Measurements from ENCODE around the gene FAM184B. TPM values are rescaled to one million over a fixed set of nuclear protein-coding genes. Genes with fewer than 3 reads are reported as not detected.

The FAM184B gene
- total RNA-seq, 1 donor from 2014 or later = 0.17 TPM

DNA sequence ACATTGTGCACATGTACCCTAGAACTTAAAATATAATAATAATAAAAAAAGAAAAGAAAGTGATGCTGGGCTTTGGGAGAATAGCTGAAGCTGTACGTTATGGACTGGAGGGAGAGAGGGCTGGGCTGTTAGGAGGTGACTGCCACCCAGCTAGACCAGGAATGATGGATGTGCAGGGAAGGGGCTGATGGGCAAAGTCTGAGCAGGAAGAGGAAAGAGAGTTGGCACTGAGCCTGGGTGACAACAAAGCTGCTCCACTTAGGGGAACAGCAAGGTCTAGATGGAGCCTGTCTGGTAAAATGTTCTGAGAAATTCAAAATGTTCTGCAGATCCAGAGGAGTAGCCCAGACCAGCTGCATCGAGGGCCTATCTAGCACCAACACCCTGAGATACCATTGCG, 134.7 kb downstream of the FAM184B start:
- Mint-ChIP-seq H3K27me3 (no peaks in the 10 kb centered on the region), H3K4me3 (ENCODE audit: low read depth) (no peak overlapping the region), H3K4me1 (ENCODE audit: low read depth) (no peaks in the 10 kb centered on the region), H3K27ac (no peak overlapping the region), H3K9me3 (ENCODE audit: low read depth) (peaks cover 13% of the 10 kb centered on the region), H3K36me3 (ENCODE audit: insufficient read depth) (peaks cover 12% of the 10 kb centered on the region)
- no peak for TF ChIP-seq CTCF (IDR thresholded peaks at IDR 0.05; ENCODE audit: unreplicated experiment)
- DNase-seq (ENCODE audit: low spot score, unreplicated experiment) = no peak

GRCh38 chr4:17642398-17642783, 139.0 kb downstream of the FAM184B start:
- no peak for TF ChIP-seq CTCF (IDR thresholded peaks at IDR 0.05; ENCODE audit: unreplicated experiment)
- no peak overlapping the region for H3K4me3 Mint-ChIP-seq (ENCODE audit: low read depth)
- no peaks in the 10 kb centered on the region for H3K4me1 Mint-ChIP-seq (ENCODE audit: low read depth)
- peaks cover 10% of the 10 kb centered on the region for H3K9me3 Mint-ChIP-seq (ENCODE audit: low read depth)
- no peak overlapping the region for H3K27ac Mint-ChIP-seq
- H3K36me3 Mint-ChIP-seq (ENCODE audit: insufficient read depth) = peaks cover 16% of the 10 kb centered on the region
- no peaks in the 10 kb centered on the region for H3K27me3 Mint-ChIP-seq
- DNase-seq (ENCODE audit: low spot score, unreplicated experiment) = no peak

- no peak overlapping the region for H3K4me3 Mint-ChIP-seq (ENCODE audit: low read depth)
- no peaks in the 10 kb centered on the region for H3K27me3 Mint-ChIP-seq
- H3K27ac Mint-ChIP-seq = no peak overlapping the region
- peaks cover 10% of the 10 kb centered on the region for H3K9me3 Mint-ChIP-seq (ENCODE audit: low read depth)
- DNase-seq (ENCODE audit: low spot score, unreplicated experiment) = no peak
- H3K4me1 Mint-ChIP-seq (ENCODE audit: low read depth) = no peaks in the 10 kb centered on the region
- H3K36me3 Mint-ChIP-seq (ENCODE audit: insufficient read depth) = peaks cover 22% of the 10 kb centered on the region
- TF ChIP-seq CTCF (IDR thresholded peaks at IDR 0.05; ENCODE audit: unreplicated experiment) = no peak
Measured at GRCh38 chr4:17639136-17639535, 142.3 kb downstream of the FAM184B start.

DNA sequence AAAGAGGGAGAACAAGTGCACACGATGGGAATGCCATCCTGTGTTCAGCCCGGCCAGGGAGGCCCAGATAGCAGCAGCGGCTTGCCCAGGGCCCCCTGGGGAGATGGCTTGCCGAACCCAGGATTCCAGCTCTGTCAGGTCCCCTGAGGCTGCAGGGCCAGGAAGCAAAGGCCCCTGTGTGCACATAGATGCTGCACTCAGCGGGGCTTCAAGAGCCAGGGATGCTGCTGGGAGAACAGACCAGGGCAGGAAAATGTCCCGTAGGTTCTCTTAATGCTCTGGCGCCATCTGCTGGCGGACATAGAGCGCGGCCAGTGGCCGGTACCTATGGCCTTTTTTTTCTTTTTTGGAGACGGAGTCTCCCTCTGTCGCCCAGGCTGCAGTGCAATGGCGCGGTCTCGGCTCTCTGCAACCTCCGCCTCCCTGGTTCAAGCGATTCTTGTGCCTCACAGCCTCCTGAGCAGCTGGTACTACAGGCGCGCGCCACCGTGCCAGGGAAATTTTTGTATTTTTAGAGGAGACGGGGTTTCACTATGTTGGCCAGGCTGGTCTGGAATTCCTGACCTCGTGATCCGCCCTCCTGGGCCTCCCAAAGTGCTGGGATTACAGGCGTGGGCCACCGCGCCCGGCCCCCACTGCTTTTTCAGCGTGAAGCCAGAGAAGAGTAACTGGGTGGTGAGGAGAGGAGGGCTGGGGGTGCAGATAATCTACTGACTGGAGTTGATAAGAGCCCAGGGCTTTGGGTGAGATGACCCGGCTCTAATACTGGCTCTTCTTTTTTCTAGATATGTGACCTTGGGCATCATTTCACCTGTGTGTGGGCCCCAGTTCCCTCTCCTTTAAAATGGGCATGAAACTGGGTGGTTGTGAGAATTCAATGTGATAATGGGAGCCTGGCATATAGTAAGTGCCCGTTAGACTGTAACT, 144.5 kb downstream of the FAM184B start:
- no peak overlapping the region for H3K27ac Mint-ChIP-seq

GRCh38 chr4:17636341-17636695, 145.1 kb downstream of the FAM184B start:
- DNase-seq (ENCODE audit: low spot score, unreplicated experiment) = no peak
- Mint-ChIP-seq H3K4me1 (ENCODE audit: low read depth) (no peaks in the 10 kb centered on the region), H3K4me3 (ENCODE audit: low read depth) (no peak overlapping the region), H3K36me3 (ENCODE audit: insufficient read depth) (peaks cover 22% of the 10 kb centered on the region), H3K27me3 (no peaks in the 10 kb centered on the region), H3K27ac (no peak overlapping the region), H3K9me3 (ENCODE audit: low read depth) (no peaks in the 10 kb centered on the region)
- TF ChIP-seq CTCF (IDR thresholded peaks at IDR 0.05; ENCODE audit: unreplicated experiment) = no peak

More for the DNA sequence above, 144.5 kb downstream of the FAM184B start:
- peak; percentile 70 for DNase-seq (ENCODE audit: low spot score, unreplicated experiment)
- no peaks in the 10 kb centered on the region for H3K9me3 Mint-ChIP-seq (ENCODE audit: low read depth)
- TF ChIP-seq CTCF (IDR thresholded peaks at IDR 0.05; ENCODE audit: unreplicated experiment) = peak; percentile 94
- H3K27me3 Mint-ChIP-seq = no peaks in the 10 kb centered on the region
- H3K4me3 Mint-ChIP-seq (ENCODE audit: low read depth) = no peak overlapping the region
- H3K4me1 Mint-ChIP-seq (ENCODE audit: low read depth) = no peaks in the 10 kb centered on the region
- H3K36me3 Mint-ChIP-seq (ENCODE audit: insufficient read depth) = peaks cover 19% of the 10 kb centered on the region

Measured in progenitor cell of endocrine pancreas (in vitro differentiated cells).